IMR-90 (cell line): ENCODE results near the gene EPN3.

ENCODE experiments used
- BHLHE40 ChIP-seq: fragments of 150-350 bp; IDR thresholded peaks from 2 replicates; pipeline ENCODE4 v1.6.1; 2016; ENCODE audit warnings: mild to moderate bottlenecking, low read depth, low read length
- CEBPB ChIP-seq: IDR thresholded peaks from 2 replicates; pipeline ENCODE4 v1.6.1; 2012; ENCODE audit warnings: low read depth, low read length, improper control_type of control experiment
- CHD1 ChIP-seq: IDR thresholded peaks from 2 replicates; pipeline ENCODE4 v1.6.1; 2012; ENCODE audit warnings: low read depth, low read length, improper control_type of control experiment
- MAFK ChIP-seq: IDR thresholded peaks from 2 replicates; pipeline ENCODE4 v1.6.1; 2012; ENCODE audit warnings: low read depth, low read length, improper control_type of control experiment
- MAZ ChIP-seq: IDR thresholded peaks from 2 replicates; pipeline ENCODE4 v1.6.1; 2012; ENCODE audit warnings: low read depth, mild to moderate bottlenecking, low read length, improper control_type of control experiment, moderate library complexity, borderline replicate concordance
- MXI1 ChIP-seq: IDR thresholded peaks from 2 replicates; pipeline ENCODE4 v1.6.1; 2012; ENCODE audit warnings: low read depth, mild to moderate bottlenecking, low read length, moderate library complexity, borderline replicate concordance
- NFE2L2 ChIP-seq: fragments of 150-350 bp; IDR thresholded peaks from 2 replicates; pipeline ENCODE4 v1.6.1; 2016; ENCODE audit warnings: low read depth, mild to moderate bottlenecking, low read length
- POLR2A ChIP-seq: IDR thresholded peaks from 2 replicates; pipeline ENCODE4 v1.6.1; 2012; ENCODE audit warnings: mild to moderate bottlenecking, low read depth, low read length
- RAD21 ChIP-seq: IDR thresholded peaks from 2 replicates; pipeline ENCODE4 v1.6.1; 2012; ENCODE audit warnings: low read length, improper control_type of control experiment
- RCOR1 ChIP-seq: IDR thresholded peaks from 2 replicates; pipeline ENCODE4 v1.6.1; 2012; ENCODE audit warnings: mild to moderate bottlenecking, low read length, improper control_type of control experiment; ENCODE audit not compliant: insufficient replicate concordance
- RFX5 ChIP-seq: IDR thresholded peaks from 2 replicates; pipeline ENCODE4 v1.8.0; 2012; ENCODE audit warnings: low read depth, mild to moderate bottlenecking, low read length, moderate library complexity
- SMC3 ChIP-seq: fragments of 150-350 bp; IDR thresholded peaks from 2 replicates; pipeline ENCODE4 v1.6.1; 2016; ENCODE audit warnings: low read depth, mild to moderate bottlenecking, antibody characterized with exemption, low read length, moderate library complexity
- TF ChIP-seq, protein P1 (sequence below): conservative IDR thresholded peaks from 2 replicates; pipeline ENCODE4 v1.5.1; 2012; ENCODE audit warnings: mild to moderate bottlenecking, low read depth, low read length, improper control_type of control experiment
- TF ChIP-seq, protein P2 (sequence below): fragments of 150-350 bp; IDR thresholded peaks from 2 replicates; pipeline ENCODE4 v1.6.1; 2016; ENCODE audit warnings: low read depth, mild to moderate bottlenecking, low read length, moderate library complexity, borderline replicate concordance

DNA sequence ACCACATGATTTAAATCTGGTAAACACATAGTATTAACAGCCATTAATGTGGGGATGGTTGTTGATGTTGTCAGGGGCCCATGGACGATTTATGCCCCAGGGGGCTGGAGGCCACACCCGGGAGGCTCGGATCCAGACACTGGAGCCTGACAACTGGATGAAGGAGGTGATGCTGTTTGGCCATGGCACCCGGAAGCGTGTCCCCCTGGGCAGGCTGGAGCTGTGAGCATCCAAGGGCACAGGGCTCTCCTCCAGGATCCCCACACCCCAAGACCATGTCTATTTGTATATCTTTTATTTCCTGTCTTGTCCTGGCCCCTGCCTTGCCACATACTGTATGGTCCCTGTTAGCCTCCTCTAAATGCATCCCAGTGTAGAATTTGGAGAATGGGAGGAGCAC is 49.3 kb upstream of the EPN3 start:
- TF ChIP-seq, protein P1, sequence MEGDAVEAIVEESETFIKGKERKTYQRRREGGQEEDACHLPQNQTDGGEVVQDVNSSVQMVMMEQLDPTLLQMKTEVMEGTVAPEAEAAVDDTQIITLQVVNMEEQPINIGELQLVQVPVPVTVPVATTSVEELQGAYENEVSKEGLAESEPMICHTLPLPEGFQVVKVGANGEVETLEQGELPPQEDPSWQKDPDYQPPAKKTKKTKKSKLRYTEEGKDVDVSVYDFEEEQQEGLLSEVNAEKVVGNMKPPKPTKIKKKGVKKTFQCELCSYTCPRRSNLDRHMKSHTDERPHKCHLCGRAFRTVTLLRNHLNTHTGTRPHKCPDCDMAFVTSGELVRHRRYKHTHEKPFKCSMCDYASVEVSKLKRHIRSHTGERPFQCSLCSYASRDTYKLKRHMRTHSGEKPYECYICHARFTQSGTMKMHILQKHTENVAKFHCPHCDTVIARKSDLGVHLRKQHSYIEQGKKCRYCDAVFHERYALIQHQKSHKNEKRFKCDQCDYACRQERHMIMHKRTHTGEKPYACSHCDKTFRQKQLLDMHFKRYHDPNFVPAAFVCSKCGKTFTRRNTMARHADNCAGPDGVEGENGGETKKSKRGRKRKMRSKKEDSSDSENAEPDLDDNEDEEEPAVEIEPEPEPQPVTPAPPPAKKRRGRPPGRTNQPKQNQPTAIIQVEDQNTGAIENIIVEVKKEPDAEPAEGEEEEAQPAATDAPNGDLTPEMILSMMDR: no peak
- TF ChIP-seq POLR2A (no peak), MXI1 (no peak), BHLHE40 (no peak), SMC3 (no peak), CEBPB (no peak), RAD21 (no peak), NFE2L2 (no peak), RFX5 (no peak), RCOR1 (no peak), MAZ (no peak), CHD1 (no peak), MAFK (no peak)
- TF ChIP-seq, protein P2, sequence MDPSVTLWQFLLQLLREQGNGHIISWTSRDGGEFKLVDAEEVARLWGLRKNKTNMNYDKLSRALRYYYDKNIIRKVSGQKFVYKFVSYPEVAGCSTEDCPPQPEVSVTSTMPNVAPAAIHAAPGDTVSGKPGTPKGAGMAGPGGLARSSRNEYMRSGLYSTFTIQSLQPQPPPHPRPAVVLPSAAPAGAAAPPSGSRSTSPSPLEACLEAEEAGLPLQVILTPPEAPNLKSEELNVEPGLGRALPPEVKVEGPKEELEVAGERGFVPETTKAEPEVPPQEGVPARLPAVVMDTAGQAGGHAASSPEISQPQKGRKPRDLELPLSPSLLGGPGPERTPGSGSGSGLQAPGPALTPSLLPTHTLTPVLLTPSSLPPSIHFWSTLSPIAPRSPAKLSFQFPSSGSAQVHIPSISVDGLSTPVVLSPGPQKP: no peak
